GDM1 (cell line): Measurements from ENCODE around the gene RTN4RL1.
"Not testable (repeated sequence)": the region's sequence is repeated elsewhere in the genome, so short reads cannot be mapped to it uniquely, and the experiment has no call there.

ENCODE experiments used
- DNase-seq: peaks from one replicate; lab custom pipeline; 2025; lab: John Stamatoyannopoulos, UW

The RTN4RL1 gene

DNA sequence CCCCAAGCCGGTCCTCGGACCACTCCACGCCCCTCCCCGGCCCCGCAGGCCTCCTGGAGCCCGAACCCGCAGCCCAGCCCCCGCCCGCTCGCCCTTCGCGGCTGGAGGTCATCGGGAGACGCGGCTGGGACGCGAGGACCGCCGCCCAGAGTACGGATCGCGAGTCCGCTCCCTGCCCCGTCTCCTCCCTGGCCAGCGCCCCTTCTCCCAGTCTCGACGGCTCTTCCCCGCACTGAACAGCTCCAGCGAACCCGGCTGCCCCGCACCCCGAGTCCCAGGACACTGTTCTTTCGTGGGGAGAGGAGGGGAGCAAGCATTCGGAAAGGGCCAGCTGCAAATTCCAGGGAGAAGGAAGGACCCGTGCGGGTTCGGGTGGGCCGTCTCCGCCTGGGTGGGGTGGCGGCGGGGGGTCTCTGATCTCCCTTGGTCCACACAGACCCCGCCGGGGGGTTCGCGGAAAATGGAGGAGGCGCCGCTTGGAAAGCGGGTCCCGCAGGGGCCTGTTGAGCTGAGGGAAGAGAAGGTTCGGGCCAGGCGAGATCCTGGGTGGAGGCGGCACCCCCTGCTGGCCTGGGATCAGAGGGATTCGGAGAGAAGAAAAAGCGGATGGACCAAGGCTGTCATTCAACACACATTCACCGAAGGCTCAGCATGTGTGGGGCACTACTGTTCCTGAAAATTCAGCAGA, 632 bp upstream of the RTN4RL1 start:
- peak; percentile 47 for DNase-seq

DNA sequence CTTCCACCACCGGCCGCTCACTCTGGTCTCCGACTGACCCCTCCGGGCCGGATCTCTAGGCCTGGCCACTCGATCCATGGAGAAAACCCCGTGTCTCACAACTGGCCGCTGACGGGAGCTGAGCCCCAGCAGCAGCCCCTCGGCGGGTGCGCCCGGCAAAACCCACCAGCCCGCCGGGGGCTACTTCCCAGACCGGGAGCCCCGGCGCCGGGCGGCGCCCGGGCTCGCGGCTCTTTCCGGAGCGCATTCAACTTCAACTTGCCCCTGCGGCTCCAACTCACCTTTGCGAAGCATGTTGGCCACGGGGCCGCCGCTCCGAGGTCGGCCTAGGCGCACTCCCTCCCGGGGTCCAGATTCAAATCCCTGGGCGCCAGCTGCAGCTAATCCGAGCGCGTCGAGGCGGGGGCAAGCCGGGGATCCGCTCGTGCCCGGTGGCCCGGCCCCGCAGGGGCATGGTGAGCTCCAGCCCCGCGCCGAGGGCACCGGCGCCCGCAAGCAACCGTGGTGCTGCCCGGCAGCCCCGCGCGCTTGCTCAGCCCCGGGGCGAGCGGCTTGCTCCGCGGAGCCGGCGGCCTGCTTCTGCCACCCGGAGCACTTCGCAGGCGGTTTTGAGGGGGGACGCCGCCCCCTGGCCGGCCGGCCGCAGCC, 438 bp downstream of the RTN4RL1 start:
- no peak for DNase-seq

DNA sequence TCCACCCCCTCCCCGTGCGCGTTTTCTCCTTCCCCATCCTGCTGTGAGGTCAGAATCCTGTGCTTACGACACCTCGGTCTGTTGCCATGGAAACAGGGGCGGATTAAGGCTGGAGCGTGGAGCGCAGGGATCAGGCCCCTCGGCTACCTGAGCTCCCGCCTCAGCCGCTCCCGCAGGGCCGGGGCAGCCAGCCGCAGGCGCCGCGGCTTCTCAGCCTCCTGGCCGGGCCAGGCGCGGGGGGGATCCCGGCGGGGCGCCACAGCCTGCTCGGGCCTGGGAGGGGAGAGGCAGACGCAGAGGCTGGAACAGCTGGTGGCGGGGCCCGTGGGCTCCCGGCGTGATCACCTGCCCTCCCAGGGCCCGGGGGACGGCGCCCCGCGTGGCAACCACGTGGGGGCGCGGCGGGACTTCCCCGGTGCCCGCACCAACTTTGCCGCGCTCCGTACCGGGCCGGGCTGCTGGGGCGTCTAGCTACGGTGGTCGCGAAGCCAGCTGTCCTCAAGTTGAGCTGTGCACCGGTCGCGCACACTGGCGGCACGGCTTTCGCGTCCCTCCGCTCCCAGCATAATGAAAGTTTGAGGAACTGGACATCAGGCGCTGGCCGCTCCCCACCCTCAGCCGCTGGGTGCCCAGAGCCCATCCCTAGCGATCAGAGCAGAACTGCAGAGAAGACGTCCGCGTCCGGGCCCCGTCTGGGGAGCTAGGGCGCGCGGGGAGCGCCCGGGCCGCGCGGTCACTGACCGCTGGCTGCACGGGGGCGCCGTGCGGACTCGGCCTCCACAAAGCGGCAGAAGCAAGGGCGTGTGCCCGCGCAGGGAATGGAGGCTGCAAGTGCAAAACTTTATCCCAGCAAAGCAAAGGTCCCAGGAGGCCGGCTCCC, 1.2 kb downstream of the RTN4RL1 start:
- DNase-seq, result peak; percentile 80

DNA sequence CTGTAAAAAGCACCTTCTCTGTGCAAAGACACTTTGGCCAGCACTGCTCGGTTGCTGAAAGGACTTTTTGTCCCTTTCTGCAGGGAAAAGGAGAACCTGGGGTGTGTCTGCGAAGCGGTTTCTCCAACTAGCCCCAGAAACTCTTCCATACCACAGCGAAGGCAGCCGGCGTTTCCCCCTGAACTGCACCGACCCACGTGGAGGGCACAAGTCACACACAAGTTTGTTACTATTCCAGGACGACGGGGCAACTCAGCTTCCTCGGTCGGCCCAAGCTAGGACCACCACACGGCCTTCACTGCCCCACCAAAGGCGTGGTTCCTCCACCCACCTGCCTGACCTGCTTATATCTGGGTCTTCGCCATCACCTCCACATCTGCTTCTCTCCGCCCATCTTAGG, 1.9 kb downstream of the RTN4RL1 start:
- no peak for DNase-seq

DNA sequence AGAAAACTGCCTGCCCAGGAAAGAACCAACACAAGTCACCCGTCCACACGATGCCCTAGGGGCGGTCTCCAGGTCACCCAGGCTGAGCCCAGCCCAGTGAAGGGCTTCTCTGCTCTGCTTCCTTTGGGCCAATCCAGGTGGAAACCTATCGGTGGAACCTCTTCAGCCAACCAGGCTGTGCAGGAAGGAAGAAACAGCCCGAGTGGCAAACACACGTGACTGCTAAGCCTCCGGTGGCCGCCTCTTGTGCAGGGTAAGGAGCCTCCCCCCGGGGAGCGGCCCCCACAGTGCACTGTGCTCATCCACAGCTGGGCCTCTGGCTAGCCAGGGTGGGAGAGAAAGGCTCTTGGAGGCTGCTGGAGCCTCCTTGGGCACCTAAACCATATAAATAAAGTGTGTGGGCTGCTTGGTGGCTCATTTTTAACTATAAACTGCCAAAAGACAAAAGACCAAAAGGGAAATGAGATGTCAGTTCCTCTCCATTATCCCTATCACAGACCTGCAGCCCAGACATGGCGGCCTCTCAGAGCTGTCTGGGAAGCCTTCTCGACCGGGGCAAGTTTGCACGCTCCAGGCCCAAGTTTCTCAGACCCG, 2.4 kb downstream of the RTN4RL1 start:
- peak; percentile 74 for DNase-seq

DNA sequence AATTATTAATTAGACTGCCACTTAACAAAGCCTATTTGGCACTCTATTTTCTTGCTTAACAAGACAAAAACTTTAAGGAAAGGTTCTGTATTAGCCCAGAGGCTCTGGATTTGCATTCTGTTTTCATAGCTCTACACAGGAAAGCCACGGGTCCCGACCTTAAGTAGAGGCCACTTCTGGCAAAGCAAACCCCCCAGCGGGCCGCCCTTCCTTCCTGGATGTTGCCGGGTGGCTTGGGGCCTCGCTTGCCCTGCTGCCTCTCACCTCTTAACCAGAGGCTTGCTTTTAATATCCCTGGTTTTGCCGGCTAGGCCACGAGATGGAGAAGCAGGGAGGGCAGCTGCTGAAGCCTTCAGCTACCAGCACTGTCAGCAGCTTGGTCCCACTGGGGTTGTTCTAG, 4.4 kb downstream of the RTN4RL1 start:
- DNase-seq, result peak; percentile 70

DNA sequence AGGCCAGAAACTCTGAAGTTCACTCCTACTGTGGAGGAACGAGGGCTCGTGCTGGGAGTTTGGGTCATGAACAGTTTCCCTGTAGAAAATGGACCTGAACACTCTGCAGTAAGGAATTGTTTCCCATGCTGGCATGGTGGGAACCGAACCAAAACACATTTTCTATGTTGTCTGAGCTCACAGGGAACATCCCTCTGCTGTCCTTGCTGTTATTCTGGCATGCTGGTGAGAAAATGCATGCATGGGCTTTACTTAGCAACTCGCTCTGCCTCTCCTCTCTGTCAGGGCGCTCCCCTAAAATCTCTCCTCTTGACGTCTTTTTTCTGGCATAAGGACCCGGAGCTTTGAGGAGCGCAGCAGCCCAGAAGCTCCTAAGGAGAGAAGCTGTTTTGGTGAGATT, 5.4 kb downstream of the RTN4RL1 start:
- no peak for DNase-seq

DNA sequence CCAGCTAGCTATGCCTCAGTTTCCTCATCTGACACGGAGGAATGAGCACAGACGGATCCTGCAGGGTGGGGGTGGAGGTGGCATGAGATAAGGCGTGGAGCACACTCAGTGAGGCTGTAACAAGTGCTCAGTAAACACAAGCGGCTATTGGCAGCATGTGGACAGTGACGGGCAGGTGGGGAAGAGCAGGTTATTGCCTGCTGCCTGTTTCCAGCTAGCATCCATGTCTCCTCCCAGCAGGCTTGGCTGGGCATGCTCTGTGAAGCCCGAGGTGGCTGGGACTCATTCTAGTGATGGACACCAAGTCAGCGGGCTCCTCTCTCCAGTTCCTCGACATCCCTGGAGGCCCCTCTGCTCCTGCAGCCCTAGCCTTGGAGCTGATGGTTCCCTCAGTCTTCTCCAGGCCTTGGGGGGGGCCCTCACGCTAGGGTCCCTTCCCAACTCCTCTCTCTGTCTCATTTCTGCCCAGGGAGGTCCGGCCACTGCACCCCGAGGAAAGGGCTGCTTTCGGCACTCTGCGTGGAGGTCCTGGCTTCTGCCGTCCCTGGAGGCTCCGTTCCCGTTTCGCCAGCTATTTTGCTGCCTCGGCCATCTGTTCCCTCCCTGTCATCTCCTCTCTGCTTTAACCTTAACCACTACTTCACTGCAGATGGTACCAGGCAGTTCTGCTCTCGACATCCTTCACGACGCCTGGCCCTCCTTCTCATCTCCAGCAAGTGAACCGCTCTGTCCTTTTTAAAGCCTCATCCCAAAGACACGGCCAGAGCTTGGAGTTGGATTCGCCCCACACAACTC, 6.2 kb downstream of the RTN4RL1 start:
- no peak for DNase-seq

DNA sequence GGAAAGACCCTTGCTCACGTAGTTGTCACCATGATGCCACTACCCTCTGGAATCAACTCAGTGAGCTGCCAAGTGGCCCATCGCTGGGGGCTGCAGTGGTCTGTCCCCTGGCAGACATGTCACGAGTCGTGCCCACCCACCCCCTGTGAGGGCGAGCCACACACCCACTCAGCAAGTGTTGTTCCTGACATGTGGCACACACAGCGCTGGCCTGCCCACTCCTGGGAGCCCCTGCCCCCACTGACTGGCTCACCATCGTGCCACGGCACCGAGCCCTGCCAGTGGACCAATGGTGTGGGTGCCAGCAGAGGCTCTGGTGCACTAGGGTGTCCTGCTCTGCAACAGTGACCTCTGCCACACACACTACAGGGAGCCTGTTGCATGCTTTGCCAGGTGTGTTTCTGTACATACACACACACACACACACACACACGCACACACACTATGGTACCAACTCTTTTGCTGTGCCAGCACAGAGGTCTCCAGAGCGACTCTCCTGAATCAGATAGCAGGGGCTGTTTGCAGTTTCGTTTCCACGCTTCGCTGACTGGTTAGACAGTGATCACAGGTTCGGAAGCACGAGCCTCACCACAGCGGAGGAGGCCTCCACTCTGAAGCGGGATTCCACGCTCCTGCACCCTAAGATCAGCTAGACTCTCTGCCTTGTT, 7.7 kb downstream of the RTN4RL1 start:
- DNase-seq, result no peak

DNA sequence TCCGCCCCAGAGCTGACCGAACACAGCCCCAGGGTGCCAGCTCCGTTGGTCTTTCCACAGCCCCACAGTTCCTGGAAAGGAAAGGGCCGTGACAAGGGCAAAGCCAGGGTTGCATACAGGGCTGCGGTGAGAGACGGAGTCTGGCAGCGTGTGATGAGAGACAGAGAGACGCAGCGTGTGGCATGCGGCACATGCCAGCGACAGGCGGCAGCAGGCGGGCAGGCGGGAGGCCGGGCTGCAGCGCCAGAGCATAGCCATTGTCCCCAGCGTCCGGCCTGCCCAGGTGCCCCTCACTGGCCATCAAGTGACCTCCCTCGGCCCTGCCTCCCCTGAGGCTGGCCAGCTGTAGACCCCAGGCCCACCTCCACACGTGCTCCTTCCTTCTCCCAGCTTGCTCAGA, 8.6 kb downstream of the RTN4RL1 start:
- DNase-seq, result no peak

DNA sequence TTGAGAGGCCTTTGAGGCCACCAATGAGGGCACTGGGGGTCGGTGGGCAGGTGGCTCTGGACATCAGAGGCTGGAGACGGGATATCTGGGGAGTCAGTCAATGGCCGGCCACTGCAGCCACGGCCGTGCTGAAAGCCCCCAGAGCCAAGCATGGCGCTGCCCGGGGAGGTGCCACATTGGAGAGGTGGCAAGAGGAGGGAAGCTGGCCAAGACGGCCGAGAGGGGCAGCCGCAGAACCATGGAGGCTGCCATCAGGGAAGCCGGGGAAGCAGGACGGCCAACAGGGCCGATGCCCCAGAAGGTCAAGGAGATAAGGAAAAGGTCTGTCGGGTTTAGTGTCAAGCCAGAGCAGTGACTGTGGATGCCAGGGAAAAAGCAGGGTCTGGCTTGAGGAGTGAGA, 9.8 kb downstream of the RTN4RL1 start:
- DNase-seq, result no peak

DNA sequence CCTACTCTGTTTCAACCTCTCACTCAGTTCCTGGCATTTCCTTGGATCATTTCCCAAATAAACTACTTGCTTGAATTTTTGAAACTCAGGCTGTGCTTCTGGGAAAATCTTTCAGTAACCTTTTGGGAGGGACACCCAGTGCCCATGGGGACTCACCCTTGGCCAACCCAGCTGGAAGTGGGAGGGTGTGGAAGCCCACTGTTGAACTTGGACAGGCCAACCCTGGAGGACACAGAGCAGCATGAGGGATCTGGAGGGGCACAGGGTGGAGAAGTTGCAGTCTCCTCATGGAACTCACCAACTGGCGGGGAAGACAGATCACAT, 11.2 kb downstream of the RTN4RL1 start:
- DNase-seq, result no peak

DNA sequence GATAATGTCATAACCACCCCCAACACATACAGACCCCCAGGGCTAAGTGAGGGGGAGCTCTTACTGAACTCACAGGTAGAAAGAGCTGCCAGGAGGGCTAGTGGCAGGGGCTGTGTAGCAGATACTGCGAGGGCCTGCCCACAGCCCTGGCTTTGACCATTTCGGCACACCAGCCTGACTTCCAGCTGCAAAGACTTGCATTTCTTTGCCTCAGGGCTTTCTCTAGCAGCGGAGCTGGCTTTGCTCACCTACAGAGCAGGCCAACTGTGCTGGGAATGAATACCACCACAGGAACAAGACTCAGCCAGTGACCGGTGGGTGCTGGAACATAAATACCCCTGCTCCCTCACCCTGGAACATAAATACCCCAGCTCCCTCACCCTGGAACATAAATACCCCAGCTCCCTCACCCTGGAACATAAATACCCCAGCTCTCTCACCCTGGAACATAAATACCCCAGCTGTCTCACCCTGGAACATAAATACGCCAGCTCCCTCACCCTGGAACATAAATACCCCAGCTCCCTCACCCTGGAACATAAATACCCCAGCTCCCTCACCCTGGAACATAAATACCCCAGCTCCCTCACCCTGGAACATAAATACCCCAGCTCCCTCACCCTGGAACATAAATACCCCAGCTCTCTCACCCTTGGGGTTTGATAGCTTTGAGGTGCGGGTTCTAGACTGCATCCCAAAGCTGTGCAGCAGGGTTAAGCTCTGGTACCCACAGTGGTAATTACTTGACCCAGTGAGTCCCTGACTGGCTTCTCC, 11.7 kb downstream of the RTN4RL1 start:
- DNase-seq, result not testable (repeated sequence)

DNA sequence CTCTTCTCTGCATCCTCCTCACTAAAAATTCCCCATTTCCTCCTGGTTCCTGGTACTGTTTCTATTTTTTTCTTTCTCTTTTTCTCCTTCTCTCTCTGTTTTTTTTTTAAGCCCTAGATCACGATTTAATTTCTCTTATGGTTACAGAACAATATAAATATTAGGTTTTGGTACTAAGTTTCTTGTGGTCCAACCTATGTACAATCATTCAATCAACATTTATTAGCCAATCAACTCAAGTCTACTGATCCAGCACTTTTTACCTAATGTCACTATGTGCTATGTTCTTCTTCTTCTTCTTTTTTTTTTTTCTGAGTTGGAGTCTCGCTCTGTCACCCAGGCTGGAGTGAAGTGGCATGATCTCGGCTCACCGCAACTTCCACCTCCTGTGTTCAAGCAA, 12.6 kb downstream of the RTN4RL1 start:
- no peak for DNase-seq

DNA sequence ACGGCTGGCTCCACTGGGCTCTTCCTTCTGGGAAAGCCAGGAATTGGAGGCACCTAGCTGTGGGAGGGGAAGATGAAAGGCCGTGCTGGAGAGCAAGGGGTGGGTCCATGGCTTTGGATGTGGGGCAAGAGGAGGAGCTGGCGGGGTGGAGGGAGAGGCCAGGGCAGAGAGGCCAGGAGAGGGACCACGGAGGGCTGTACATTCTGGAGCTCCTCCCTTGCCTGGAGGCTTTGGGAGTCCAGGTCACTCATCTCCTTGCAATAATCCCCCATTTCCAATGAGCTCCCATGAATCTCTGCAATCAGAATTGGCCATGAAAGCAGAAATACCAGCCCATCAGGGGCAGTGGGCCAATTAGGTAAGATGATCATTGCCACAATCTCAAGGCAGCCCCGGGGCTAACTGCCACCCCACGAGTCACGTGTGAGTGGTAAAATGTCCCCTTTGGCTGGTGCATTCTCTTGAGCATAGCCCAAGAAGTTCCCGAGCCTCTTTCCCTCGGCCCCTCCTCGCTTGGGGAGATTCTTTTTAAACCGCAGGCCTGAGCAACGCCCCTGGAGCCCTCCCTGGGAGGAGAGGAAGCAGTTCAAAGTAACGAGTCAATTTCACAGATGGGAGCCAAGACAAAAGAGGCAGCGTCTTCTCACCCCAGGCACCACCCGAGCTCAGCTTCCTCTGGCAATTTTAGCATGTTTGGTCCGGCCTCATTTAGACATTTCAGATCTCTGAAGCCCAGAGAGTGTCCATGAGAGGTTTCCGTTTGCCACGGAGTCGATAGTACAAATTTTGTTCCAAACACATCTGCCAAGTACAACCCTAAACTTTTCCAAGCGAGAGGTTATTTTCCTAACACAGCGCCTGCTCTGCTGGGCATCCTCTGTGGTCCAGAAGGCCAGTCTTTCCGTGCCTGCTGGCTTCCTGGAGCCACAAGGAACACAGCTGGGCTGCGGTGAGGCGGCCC, 13.4 kb downstream of the RTN4RL1 start:
- DNase-seq, result peak; percentile 34

DNA sequence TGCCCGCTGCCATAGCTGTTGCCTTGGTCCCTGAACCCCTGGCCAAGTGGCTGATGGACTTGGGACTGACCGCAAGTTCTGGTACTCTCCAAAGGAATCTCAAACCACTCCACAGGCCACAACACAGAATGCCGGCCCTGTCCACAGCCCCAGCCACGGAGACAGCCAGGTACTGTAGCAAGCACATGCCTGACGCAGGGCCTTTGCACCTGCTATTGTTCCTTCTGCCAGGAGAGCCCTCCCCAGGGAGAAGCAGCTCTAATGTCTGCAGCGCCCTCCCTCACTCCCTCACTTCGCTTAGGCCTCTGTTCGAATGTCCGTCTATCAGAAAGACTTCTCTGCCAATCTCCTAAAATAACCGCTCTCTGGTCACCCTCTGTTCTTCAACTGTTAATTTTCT, 15.4 kb downstream of the RTN4RL1 start:
- DNase-seq, result no peak

DNA sequence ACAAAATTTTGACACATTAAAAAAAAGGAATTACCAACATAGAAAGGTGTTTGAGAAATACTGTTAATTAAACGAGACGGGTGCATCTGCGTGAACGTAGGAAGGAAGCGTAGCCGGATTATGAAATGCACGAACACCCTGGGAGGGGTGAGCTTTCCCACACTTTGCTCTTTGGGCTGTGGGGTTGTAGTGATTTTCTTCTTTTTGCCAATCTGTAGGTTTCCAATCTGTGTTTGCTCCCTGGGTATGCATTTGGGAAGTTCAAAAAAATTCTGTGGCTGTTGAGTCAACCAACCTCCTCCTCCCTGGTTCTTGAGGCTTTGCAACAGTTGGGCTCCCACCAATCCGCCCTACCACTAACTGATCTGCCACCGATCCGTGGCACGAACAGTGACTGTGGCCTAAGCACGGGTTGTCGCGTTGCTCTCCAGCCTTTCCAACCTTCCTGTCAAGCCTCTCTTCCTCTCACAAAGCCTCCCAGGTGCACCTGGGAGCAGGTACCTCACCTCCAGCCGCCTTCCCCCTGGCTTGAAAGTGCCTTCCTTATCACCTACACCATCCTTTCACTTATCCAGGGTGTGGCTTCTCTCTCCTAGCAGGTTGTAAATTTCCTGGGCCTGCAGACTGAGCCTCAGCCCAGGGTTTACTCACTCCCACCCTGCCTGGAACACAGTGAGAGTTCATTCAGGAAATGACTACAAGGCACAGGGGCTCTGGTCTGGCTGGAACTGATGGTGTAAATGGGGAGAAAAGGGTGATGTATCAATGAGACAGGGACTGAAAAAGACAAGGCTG, 16.6 kb downstream of the RTN4RL1 start:
- DNase-seq, result no peak

DNA sequence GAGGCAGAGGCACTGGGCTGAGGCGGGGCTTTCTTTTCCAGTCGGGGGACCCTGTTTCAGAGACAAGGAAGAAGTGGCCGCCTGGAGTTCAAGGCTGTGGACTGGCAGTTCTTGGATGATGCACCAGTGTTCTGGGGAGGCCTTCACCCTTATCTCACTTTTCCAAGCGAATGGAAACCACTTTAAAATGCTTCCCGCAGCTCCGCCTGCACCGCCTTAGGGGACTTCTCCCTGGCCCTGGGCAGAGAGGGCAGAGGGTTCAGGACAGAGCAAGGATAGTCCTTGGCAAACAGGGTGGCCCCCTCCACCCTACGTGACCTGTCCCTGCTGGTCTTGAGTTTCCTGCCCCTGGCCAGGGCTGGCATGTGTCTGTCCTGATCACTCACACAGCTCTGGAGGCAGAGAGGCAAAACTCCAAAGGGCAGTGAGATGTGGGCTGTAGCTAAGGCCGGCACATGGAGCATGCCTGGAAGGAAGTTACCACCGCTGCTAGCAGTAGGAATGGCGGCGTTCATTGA, 20.6 kb downstream of the RTN4RL1 start:
- no peak for DNase-seq
